ENCODE measurements around the gene SLCO6A1. TPM values are rescaled to one million over a fixed set of nuclear protein-coding genes. Genes with fewer than 3 reads are reported as not detected.
"Not testable (repeated sequence)": the region's sequence is repeated elsewhere in the genome, so short reads cannot be mapped to it uniquely, and the experiment has no call there.

Gene SLCO6A1
- polyA plus RNA-seq, 3 donors = not detected

DNA sequence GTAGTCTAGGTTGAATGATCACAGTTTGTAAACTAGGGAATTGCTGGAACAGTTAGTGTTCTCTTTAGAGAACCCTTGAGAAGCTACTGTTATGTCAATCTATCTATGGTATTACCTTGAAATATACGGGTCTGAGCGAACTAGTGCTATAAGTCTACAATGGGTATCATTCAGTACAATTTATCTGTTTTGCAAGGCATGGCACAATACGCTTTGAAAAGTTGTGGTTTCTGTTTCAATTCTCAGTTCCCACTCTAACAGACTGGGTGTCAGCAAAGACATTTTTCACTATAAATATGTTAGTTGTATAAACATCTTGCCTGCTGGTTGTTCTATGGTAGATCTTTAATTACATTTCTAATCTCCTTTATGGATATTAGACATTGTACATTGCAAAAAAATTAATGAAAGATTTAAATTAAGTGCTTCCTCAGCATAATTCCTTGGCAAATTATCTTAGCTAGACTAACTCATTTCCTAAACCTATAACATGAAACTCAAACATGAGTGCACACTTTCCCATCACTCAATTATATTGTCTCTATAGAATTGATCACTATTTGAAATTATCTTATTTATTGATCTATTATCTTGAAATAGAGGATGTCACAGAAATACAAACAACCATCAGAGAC, 24.9 kb upstream of the SLCO6A1 start:
- peak overlapping the region in 1 of 3 experiments; percentile 54 for H3K4me3 ChIP-seq (replicated peaks in 1 of 3; ENCODE audit: low read depth in 2 of 3, low read length in 3 of 3)
- no peaks in the 10 kb centered on the region for H3K36me3 ChIP-seq (replicated peaks in 1 of 2; ENCODE audit: control insufficient read depth in 1 of 2, insufficient read depth in 2 of 2, low read length in 2 of 2)
- peak; percentile 12 to 38 (median 13) for DNase-seq
- H2AFZ ChIP-seq (ENCODE audit: insufficient read depth, low read depth, low read length, poor library complexity, severe bottlenecking) = peak overlapping the region; percentile 66
- TF ChIP-seq, protein P1, sequence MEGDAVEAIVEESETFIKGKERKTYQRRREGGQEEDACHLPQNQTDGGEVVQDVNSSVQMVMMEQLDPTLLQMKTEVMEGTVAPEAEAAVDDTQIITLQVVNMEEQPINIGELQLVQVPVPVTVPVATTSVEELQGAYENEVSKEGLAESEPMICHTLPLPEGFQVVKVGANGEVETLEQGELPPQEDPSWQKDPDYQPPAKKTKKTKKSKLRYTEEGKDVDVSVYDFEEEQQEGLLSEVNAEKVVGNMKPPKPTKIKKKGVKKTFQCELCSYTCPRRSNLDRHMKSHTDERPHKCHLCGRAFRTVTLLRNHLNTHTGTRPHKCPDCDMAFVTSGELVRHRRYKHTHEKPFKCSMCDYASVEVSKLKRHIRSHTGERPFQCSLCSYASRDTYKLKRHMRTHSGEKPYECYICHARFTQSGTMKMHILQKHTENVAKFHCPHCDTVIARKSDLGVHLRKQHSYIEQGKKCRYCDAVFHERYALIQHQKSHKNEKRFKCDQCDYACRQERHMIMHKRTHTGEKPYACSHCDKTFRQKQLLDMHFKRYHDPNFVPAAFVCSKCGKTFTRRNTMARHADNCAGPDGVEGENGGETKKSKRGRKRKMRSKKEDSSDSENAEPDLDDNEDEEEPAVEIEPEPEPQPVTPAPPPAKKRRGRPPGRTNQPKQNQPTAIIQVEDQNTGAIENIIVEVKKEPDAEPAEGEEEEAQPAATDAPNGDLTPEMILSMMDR (IDR thresholded peaks at IDR 0.05) = no peak
- peaks cover 16% of the 10 kb centered on the region for H3K4me1 Mint-ChIP-seq
- H3K27ac Mint-ChIP-seq = peak overlapping the region in 6 of 7 donors; percentile 16 to 87 (median 61)
- peaks cover 0 to 5% of the 10 kb centered on the region in 2 donors for H3K9me3 ChIP-seq (replicated peaks in 1 of 2; ENCODE audit: control insufficient read depth in 1 of 2, insufficient read depth in 1 of 2, low read length in 2 of 2)
- H3K27me3 Mint-ChIP-seq (ENCODE audit: low read depth in 3 of 3) = peaks cover 0 to 1% (median 0%) of the 10 kb centered on the region in 3 donors
- intact Hi-C loops (cut with micrococcal nuclease) = no loop called here
- H3K27ac ChIP-seq (ENCODE audit: low read depth in 1 of 2, low read length in 2 of 2) = peak overlapping the region in 1 of 2 donors; percentile 71
- H4K20me1 ChIP-seq (ENCODE audit: insufficient read depth, low read length) = no peaks in the 10 kb centered on the region
- H3K4me3 Mint-ChIP-seq = peak overlapping the region in 1 of 2 donors; percentile 67
- no CpG with 5 or more reads among the region's 3 CpGs for WGBS (ENCODE audit: insufficient coverage)
- H3K4me2 ChIP-seq (replicated peaks; ENCODE audit: extremely low read depth, low read length, poor library complexity, severe bottlenecking) = peak overlapping the region; percentile 65
- H3K9ac ChIP-seq (ENCODE audit: insufficient read depth, low read length, poor library complexity, severe bottlenecking) = no peak overlapping the region
- H3K27me3 ChIP-seq (ENCODE audit: control insufficient read depth in 2 of 2, insufficient read depth in 2 of 2, low read length in 2 of 2) = no peaks in the 10 kb centered on the region
- H3K36me3 Mint-ChIP-seq = peaks cover 3% of the 10 kb centered on the region in 2 donors
- H3K79me2 ChIP-seq (ENCODE audit: insufficient read depth, low read length) = no peaks in the 10 kb centered on the region
- H3K9me3 Mint-ChIP-seq = peaks cover 2 to 19% (median 9%) of the 10 kb centered on the region in 7 donors
- peaks cover 10 to 14% of the 10 kb centered on the region in 2 donors for H3K4me1 ChIP-seq (ENCODE audit: control insufficient read depth in 1 of 2, insufficient read depth in 2 of 2, low read length in 2 of 2)

DNA sequence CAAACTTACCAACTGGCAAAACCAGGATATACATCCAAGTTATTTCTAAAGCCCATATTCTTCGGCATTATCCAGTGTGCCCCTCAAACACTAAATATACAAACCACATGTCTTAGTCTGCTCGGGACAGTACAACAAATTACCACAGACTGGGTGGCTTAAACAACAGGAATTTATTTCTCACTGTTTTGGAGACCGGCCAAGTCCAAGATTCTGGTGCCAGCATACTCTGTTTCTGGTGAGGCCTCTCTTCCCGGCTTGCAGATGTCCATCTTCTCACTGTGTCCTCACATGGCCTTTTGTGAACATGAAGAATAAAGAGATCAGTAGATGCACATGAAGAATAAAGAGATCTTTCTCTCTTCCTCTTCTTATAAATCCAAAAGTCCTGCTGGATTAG, 12.9 kb upstream of the SLCO6A1 start:
- intact Hi-C loops (cut with micrococcal nuclease) = no loop called here
- Mint-ChIP-seq H3K27ac (no peak overlapping the region), H3K4me1 (peaks cover 5% of the 10 kb centered on the region), H3K4me3 (no peak overlapping the region), H3K36me3 (no peaks in the 10 kb centered on the region), H3K27me3 (ENCODE audit: low read depth in 3 of 3) (peaks cover 0 to 2% (median 0%) of the 10 kb centered on the region in 3 donors), H3K9me3 (peaks cover 0 to under 1% (median 0%) of the 10 kb centered on the region in 7 donors)
- TF ChIP-seq, protein P1 (IDR thresholded peaks at IDR 0.05) = no peak
- Histone ChIP-seq H3K27me3 (ENCODE audit: control insufficient read depth in 2 of 2, insufficient read depth in 2 of 2, low read length in 2 of 2) (no peaks in the 10 kb centered on the region), H3K36me3 (replicated peaks in 1 of 2; ENCODE audit: control insufficient read depth in 1 of 2, insufficient read depth in 2 of 2, low read length in 2 of 2) (no peaks in the 10 kb centered on the region), H3K4me3 (replicated peaks in 1 of 3; ENCODE audit: low read depth in 2 of 3, low read length in 3 of 3) (no peak overlapping the region), H3K9ac (ENCODE audit: insufficient read depth, low read length, poor library complexity, severe bottlenecking) (no peak overlapping the region), H2AFZ (ENCODE audit: insufficient read depth, low read depth, low read length, poor library complexity, severe bottlenecking) (no peak overlapping the region), H3K4me2 (replicated peaks; ENCODE audit: extremely low read depth, low read length, poor library complexity, severe bottlenecking) (no peak overlapping the region), H3K4me1 (ENCODE audit: control insufficient read depth in 1 of 2, insufficient read depth in 2 of 2, low read length in 2 of 2) (no peaks in the 10 kb centered on the region), H3K79me2 (ENCODE audit: insufficient read depth, low read length) (no peaks in the 10 kb centered on the region), H3K9me3 (replicated peaks in 1 of 2; ENCODE audit: control insufficient read depth in 1 of 2, insufficient read depth in 1 of 2, low read length in 2 of 2) (no peaks in the 10 kb centered on the region), H3K27ac (ENCODE audit: low read depth in 1 of 2, low read length in 2 of 2) (no peak overlapping the region), H4K20me1 (ENCODE audit: insufficient read depth, low read length) (no peaks in the 10 kb centered on the region)
- 35% methylated on average over 2 of the region's 4 CpGs for WGBS (ENCODE audit: insufficient coverage)
- DNase-seq = no peak

DNA sequence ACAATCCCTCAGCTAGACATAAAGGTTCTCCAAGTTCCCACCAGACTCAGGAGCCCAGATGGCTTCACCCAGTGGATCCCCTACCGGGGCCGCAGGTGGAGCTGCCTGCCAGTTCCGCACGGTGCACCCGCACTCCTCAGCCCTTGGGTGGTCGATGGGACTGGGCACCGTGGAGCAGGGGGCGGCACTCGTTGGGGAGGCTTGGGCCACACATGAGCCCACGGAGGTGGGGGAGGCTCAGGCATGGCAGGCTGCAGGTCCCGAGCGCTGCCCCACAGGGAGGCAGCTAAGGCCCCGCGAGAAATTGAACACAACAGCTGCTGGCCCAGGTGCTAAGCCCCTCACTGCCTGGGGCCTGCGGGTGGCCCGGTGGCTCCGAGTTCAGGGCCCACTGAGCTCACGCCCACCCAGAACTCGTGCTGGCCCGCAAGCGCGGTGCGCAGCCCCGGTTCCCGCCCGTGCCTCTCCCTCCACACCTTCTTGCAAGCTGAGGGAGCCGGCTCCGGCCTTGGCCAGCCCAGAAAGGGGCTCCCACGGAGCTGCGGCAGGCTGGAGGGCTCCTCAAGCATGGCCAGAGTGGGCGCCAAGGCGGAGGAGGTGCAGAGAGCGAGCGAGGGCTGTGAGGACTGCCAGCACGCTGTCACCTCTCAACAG, 7.4 kb downstream of the SLCO6A1 start:
- H3K4me1 Mint-ChIP-seq = peaks cover 12% of the 10 kb centered on the region
- H3K27ac Mint-ChIP-seq; H3K4me3 Mint-ChIP-seq; H3K79me2 ChIP-seq (ENCODE audit: insufficient read depth, low read length); H3K27me3 ChIP-seq (ENCODE audit: control insufficient read depth in 2 of 2, insufficient read depth in 2 of 2, low read length in 2 of 2); DNase-seq; H3K36me3 Mint-ChIP-seq; H3K36me3 ChIP-seq (replicated peaks in 1 of 2; ENCODE audit: control insufficient read depth in 1 of 2, insufficient read depth in 2 of 2, low read length in 2 of 2); H3K27me3 Mint-ChIP-seq (ENCODE audit: low read depth in 3 of 3); H2AFZ ChIP-seq (ENCODE audit: insufficient read depth, low read depth, low read length, poor library complexity, severe bottlenecking); intact Hi-C loops (cut with micrococcal nuclease); H3K4me3 ChIP-seq (replicated peaks in 1 of 3; ENCODE audit: low read depth in 2 of 3, low read length in 3 of 3); H4K20me1 ChIP-seq (ENCODE audit: insufficient read depth, low read length); H3K9ac ChIP-seq (ENCODE audit: insufficient read depth, low read length, poor library complexity, severe bottlenecking); H3K4me2 ChIP-seq (replicated peaks; ENCODE audit: extremely low read depth, low read length, poor library complexity, severe bottlenecking); H3K27ac ChIP-seq (ENCODE audit: low read depth in 1 of 2, low read length in 2 of 2): not testable (repeated sequence)
- H3K9me3 ChIP-seq (replicated peaks in 1 of 2; ENCODE audit: control insufficient read depth in 1 of 2, insufficient read depth in 1 of 2, low read length in 2 of 2) = peaks cover 21 to 24% of the 10 kb centered on the region in 2 donors
- WGBS (ENCODE audit: insufficient coverage) = 97% methylated on average over 29 of the region's 35 CpGs
- peaks cover 13 to 28% (median 21%) of the 10 kb centered on the region in 7 donors for H3K9me3 Mint-ChIP-seq
- peaks cover 4 to 13% of the 10 kb centered on the region in 2 donors for H3K4me1 ChIP-seq (ENCODE audit: control insufficient read depth in 1 of 2, insufficient read depth in 2 of 2, low read length in 2 of 2)

All from CD14-positive monocyte (primary cell).